Sigmoid colon (tissue), 4 donors: ENCODE data around the gene RAF1.

Experiments
- POLR2A ChIP-seq, 2 donors: fragments of 450-650 bp; IDR thresholded peaks; one replicate each; pipeline ENCODE4 v1.6.1; 2016; ENCODE audit warnings: antibody characterized with exemption in 2 of 2, mild to moderate bottlenecking in 2 of 2, moderate library complexity in 2 of 2
- POLR2AphosphoS5 ChIP-seq, 4 donors: sonication (generic); formaldehyde crosslinking; IDR thresholded peaks; one replicate each; pipeline ENCODE4 v1.6.1; 2017; ENCODE audit warnings: antibody characterized with exemption in 4 of 4
- TF ChIP-seq, protein P1 (sequence below), 4 experiments: fragments of 450-650 bp in 3 of 4; fragments of 200-600 bp in 1 of 4; IDR thresholded peaks; one replicate each; pipeline ENCODE4 v1.5.1; 2016 to 2019; ENCODE audit warnings: antibody characterized with exemption in 4 of 4, mild to moderate bottlenecking in 3 of 4, moderate library complexity in 2 of 4

DNA sequence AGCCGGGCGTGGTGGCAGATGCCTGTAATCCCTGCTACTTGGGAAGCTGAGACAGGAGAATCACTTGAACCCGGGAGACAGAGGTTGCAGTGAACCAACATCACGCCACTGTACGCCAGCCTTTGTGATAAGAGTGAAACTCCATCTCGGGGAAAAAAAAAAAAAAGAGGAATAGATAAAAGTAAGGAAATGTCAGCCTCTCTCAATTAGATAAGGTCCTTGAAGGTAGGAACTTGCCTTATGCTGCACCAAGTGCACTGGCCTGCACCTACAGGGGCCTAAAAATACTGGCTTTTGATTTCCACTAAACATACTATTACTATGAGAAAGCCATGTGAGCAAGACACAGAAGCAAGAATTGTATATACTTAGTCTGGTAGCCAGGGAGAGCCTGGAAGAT, 7.1 kb downstream of the RAF1 start:
- TF ChIP-seq, protein P1, sequence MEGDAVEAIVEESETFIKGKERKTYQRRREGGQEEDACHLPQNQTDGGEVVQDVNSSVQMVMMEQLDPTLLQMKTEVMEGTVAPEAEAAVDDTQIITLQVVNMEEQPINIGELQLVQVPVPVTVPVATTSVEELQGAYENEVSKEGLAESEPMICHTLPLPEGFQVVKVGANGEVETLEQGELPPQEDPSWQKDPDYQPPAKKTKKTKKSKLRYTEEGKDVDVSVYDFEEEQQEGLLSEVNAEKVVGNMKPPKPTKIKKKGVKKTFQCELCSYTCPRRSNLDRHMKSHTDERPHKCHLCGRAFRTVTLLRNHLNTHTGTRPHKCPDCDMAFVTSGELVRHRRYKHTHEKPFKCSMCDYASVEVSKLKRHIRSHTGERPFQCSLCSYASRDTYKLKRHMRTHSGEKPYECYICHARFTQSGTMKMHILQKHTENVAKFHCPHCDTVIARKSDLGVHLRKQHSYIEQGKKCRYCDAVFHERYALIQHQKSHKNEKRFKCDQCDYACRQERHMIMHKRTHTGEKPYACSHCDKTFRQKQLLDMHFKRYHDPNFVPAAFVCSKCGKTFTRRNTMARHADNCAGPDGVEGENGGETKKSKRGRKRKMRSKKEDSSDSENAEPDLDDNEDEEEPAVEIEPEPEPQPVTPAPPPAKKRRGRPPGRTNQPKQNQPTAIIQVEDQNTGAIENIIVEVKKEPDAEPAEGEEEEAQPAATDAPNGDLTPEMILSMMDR (IDR thresholded peaks at IDR 0.05): no peak
- TF ChIP-seq POLR2A (IDR thresholded peaks at IDR 0.05) (no peak), POLR2AphosphoS5 (IDR thresholded peaks at IDR 0.05) (no peak)
